GM23338 (cell line): Measurements from ENCODE around the gene UFD1.

ENCODE experiments used
- CREB1 ChIP-seq: fragments of 250-450 bp; sonication (Bioruptor Pico); IDR thresholded peaks from 2 replicates; pipeline ENCODE4 v1.5.0; 2020; ENCODE audit warnings: low read depth, mild to moderate bottlenecking, moderate library complexity
- EZH2 ChIP-seq: fragments of 200-600 bp; sonication (generic); IDR thresholded peaks from one replicate; pipeline ENCODE4 v1.8.0; 2017; ENCODE audit warnings: antibody characterized with exemption, mild to moderate bottlenecking, low read depth; ENCODE audit not compliant: unreplicated experiment
- EZH2phosphoT487 ChIP-seq: fragments of 200-600 bp; sonication (generic); IDR thresholded peaks from one replicate; pipeline ENCODE4 v1.8.1; 2018; ENCODE audit warnings: antibody characterized with exemption; ENCODE audit not compliant: unreplicated experiment
- JUNB ChIP-seq: IDR thresholded peaks from one replicate; pipeline ENCODE4 v1.6.1; 2016; ENCODE audit warnings: antibody characterized with exemption; ENCODE audit not compliant: unreplicated experiment
- NANOG ChIP-seq: IDR thresholded peaks from 2 replicates; pipeline ENCODE4 v1.6.1; 2016; ENCODE audit warnings: antibody characterized with exemption, borderline replicate concordance
- POLR2AphosphoS5 ChIP-seq: IDR thresholded peaks from 2 replicates; pipeline ENCODE4 v1.6.1; 2016; ENCODE audit warnings: antibody characterized with exemption, low read depth
- ZNF114 ChIP-seq: fragments of 250-450 bp; sonication (Bioruptor Pico); IDR thresholded peaks from 2 replicates; pipeline ENCODE4 v1.5.0; 2020; ENCODE audit warnings: mild to moderate bottlenecking, moderate library complexity
- ZNF331 ChIP-seq: fragments of 250-450 bp; sonication (Bioruptor Pico); IDR thresholded peaks from 2 replicates; pipeline ENCODE4 v1.5.0; 2020; ENCODE audit warnings: low read depth, mild to moderate bottlenecking, moderate library complexity
- TF ChIP-seq, protein P1 (sequence below), 2 experiments: fragments of 200-600 bp in 1 of 2; sonication (generic) in 1 of 2; conservative IDR thresholded peaks; 2 replicates each; pipeline versions ENCODE4 v1.5.1 to v1.6.1; 2016 to 2017; ENCODE audit warnings: antibody characterized with exemption in 2 of 2, low read depth in 2 of 2, mild to moderate bottlenecking in 2 of 2, moderate library complexity in 1 of 2
- TF ChIP-seq, protein P2 (sequence below): IDR thresholded peaks from one replicate; pipeline ENCODE4 v1.6.1; 2018; ENCODE audit warnings: antibody characterized with exemption; ENCODE audit not compliant: unreplicated experiment
- TF ChIP-seq, protein P3 (sequence below): IDR thresholded peaks from 2 replicates; pipeline ENCODE4 v1.6.1; 2016; ENCODE audit warnings: antibody characterized with exemption
- TF ChIP-seq, protein P4 (sequence below): fragments of 250-450 bp; sonication (Bioruptor Pico); IDR thresholded peaks from 2 replicates; pipeline ENCODE4 v1.5.0; 2020; ENCODE audit warnings: mild to moderate bottlenecking, moderate library complexity

DNA sequence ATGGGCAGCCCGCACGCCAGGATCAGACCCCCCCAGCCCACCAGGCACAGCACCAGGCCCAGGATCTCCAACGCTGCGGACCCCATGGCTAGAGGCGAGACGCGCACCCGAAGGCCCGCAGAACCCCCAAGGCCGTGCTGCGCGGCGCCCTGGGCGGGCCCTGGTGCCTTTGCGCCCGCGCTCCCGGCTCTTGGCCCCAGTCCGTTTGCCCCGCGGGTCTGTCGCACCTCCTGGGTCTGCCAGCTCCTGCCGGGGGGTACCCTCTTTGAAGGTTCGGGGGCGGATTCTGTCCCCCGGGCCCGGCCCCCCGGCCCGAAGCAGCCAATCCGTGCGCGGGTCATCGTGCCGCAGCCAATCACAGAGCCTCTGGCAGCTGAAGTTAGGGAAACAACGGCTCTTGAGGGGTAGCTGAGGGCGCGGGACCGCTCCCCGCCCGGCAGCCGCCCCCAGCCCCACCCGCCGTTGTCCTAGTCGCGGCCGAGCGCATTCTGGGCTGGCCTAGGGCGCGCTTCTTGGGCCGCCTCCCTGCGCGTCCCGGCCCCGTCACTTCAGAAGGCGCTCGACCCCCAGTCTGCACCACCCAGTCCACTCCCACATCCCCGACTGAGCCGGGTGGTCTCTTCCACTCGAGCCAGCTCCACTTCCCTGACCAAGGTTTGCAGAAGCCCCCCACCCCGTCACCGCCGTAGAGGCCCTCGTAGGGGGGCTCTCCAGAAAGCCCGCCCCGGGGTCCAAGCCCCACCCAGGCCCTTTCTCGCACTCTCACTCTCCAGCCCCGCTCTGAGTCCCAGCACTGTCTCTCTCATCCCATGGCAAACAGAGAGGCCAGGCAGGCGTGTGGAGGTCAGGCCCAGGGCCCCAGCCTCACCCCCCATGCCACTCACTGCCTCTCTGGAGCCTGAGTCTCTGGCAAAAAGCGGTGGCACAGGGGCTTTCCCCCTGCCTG is 45.5 kb upstream of the UFD1 start, which contains the start of gene CLDN5:
- TF ChIP-seq POLR2AphosphoS5 (no peak; the same call in 1 of the 2 replicates), EZH2 (peak; percentile 6), EZH2phosphoT487 (no peak), NANOG (no peak), JUNB (no peak), CREB1 (CRISPR knock-in tag) (no peak), ZNF331 (CRISPR knock-in tag) (no peak), ZNF114 (CRISPR knock-in tag) (no peak)
- TF ChIP-seq, protein P1, sequence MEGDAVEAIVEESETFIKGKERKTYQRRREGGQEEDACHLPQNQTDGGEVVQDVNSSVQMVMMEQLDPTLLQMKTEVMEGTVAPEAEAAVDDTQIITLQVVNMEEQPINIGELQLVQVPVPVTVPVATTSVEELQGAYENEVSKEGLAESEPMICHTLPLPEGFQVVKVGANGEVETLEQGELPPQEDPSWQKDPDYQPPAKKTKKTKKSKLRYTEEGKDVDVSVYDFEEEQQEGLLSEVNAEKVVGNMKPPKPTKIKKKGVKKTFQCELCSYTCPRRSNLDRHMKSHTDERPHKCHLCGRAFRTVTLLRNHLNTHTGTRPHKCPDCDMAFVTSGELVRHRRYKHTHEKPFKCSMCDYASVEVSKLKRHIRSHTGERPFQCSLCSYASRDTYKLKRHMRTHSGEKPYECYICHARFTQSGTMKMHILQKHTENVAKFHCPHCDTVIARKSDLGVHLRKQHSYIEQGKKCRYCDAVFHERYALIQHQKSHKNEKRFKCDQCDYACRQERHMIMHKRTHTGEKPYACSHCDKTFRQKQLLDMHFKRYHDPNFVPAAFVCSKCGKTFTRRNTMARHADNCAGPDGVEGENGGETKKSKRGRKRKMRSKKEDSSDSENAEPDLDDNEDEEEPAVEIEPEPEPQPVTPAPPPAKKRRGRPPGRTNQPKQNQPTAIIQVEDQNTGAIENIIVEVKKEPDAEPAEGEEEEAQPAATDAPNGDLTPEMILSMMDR (conservative IDR thresholded peaks at IDR 0.05; ENCODE audit: low read depth in 2 of 2) = no peak
- TF ChIP-seq, protein P2, sequence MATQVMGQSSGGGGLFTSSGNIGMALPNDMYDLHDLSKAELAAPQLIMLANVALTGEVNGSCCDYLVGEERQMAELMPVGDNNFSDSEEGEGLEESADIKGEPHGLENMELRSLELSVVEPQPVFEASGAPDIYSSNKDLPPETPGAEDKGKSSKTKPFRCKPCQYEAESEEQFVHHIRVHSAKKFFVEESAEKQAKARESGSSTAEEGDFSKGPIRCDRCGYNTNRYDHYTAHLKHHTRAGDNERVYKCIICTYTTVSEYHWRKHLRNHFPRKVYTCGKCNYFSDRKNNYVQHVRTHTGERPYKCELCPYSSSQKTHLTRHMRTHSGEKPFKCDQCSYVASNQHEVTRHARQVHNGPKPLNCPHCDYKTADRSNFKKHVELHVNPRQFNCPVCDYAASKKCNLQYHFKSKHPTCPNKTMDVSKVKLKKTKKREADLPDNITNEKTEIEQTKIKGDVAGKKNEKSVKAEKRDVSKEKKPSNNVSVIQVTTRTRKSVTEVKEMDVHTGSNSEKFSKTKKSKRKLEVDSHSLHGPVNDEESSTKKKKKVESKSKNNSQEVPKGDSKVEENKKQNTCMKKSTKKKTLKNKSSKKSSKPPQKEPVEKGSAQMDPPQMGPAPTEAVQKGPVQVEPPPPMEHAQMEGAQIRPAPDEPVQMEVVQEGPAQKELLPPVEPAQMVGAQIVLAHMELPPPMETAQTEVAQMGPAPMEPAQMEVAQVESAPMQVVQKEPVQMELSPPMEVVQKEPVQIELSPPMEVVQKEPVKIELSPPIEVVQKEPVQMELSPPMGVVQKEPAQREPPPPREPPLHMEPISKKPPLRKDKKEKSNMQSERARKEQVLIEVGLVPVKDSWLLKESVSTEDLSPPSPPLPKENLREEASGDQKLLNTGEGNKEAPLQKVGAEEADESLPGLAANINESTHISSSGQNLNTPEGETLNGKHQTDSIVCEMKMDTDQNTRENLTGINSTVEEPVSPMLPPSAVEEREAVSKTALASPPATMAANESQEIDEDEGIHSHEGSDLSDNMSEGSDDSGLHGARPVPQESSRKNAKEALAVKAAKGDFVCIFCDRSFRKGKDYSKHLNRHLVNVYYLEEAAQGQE = no peak
- TF ChIP-seq, protein P3, sequence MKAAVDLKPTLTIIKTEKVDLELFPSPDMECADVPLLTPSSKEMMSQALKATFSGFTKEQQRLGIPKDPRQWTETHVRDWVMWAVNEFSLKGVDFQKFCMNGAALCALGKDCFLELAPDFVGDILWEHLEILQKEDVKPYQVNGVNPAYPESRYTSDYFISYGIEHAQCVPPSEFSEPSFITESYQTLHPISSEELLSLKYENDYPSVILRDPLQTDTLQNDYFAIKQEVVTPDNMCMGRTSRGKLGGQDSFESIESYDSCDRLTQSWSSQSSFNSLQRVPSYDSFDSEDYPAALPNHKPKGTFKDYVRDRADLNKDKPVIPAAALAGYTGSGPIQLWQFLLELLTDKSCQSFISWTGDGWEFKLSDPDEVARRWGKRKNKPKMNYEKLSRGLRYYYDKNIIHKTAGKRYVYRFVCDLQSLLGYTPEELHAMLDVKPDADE = no peak
- TF ChIP-seq, protein P4, sequence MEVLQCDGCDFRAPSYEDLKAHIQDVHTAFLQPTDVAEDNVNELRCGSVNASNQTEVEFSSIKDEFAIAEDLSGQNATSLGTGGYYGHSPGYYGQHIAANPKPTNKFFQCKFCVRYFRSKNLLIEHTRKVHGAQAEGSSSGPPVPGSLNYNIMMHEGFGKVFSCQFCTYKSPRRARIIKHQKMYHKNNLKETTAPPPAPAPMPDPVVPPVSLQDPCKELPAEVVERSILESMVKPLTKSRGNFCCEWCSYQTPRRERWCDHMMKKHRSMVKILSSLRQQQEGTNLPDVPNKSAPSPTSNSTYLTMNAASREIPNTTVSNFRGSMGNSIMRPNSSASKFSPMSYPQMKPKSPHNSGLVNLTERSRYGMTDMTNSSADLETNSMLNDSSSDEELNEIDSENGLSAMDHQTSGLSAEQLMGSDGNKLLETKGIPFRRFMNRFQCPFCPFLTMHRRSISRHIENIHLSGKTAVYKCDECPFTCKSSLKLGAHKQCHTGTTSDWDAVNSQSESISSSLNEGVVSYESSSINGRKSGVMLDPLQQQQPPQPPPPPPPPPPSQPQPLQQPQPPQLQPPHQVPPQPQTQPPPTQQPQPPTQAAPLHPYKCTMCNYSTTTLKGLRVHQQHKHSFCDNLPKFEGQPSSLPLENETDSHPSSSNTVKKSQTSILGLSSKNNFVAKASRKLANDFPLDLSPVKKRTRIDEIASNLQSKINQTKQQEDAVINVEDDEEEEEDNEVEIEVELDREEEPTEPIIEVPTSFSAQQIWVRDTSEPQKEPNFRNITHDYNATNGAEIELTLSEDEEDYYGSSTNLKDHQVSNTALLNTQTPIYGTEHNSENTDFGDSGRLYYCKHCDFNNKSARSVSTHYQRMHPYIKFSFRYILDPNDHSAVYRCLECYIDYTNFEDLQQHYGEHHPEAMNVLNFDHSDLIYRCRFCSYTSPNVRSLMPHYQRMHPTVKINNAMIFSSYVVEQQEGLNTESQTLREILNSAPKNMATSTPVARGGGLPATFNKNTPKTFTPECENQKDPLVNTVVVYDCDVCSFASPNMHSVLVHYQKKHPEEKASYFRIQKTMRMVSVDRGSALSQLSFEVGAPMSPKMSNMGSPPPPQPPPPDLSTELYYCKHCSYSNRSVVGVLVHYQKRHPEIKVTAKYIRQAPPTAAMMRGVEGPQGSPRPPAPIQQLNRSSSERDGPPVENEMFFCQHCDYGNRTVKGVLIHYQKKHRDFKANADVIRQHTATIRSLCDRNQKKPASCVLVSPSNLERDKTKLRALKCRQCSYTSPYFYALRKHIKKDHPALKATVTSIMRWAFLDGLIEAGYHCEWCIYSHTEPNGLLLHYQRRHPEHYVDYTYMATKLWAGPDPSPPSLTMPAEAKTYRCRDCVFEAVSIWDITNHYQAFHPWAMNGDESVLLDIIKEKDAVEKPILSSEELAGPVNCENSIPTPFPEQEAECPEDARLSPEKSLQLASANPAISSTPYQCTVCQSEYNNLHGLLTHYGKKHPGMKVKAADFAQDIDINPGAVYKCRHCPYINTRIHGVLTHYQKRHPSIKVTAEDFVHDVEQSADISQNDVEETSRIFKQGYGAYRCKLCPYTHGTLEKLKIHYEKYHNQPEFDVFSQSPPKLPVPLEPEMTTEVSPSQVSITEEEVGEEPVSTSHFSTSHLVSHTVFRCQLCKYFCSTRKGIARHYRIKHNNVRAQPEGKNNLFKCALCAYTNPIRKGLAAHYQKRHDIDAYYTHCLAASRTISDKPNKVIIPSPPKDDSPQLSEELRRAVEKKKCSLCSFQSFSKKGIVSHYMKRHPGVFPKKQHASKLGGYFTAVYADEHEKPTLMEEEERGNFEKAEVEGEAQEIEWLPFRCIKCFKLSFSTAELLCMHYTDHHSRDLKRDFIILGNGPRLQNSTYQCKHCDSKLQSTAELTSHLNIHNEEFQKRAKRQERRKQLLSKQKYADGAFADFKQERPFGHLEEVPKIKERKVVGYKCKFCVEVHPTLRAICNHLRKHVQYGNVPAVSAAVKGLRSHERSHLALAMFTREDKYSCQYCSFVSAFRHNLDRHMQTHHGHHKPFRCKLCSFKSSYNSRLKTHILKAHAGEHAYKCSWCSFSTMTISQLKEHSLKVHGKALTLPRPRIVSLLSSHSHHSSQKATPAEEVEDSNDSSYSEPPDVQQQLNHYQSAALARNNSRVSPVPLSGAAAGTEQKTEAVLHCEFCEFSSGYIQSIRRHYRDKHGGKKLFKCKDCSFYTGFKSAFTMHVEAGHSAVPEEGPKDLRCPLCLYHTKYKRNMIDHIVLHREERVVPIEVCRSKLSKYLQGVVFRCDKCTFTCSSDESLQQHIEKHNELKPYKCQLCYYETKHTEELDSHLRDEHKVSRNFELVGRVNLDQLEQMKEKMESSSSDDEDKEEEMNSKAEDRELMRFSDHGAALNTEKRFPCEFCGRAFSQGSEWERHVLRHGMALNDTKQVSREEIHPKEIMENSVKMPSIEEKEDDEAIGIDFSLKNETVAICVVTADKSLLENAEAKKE = no peak
